GM13977 (cell line): ENCODE data around the gene PDGFD.

Experiments
- DNase-seq: peaks from one replicate; pipeline ENCODE4 v3.0.0; 2012; ENCODE audit warnings: low spot score
- in situ Hi-C: fragments of 300-500 bp; cut with MboI; formaldehyde crosslinking; loops from one replicate; pipeline ENCODE4 v1.12.0; 2022; ENCODE audit warnings: low sequenced_read_pairs, low pct_unique_long_range_greater_than_20kb, mixed read lengths, inconsistent platforms; ENCODE audit not compliant: unreplicated experiment
- TF ChIP-seq, protein P1 (sequence below): IDR thresholded peaks from 2 replicates; pipeline ENCODE4 v1.5.1; 2012; ENCODE audit warnings: mild to moderate bottlenecking, control low read depth; ENCODE audit not compliant: insufficient read depth; ENCODE audit errors: extremely low read depth, missing control alignments

PDGFD gene

DNA sequence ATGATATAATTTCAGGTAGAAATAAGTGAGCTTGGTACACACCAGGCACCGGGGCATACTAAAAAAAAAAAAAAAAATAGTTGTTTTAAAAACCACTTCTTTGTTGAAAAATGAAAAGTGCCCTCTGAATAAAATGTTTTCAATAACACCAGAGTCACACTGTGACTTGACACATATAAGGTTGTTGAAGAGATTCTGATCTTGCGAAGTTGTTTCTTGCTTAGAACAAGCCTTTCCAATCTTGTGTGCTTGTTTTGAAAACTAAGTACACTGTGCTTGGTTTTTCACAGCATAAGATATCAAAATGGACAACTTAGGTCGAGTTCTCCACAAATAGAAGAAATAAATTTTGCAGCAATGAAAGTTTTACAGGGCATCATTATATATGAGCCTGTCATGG, 17.0 kb downstream of the PDGFD start:
- in situ Hi-C loops = no loop called here
- TF ChIP-seq, protein P1, sequence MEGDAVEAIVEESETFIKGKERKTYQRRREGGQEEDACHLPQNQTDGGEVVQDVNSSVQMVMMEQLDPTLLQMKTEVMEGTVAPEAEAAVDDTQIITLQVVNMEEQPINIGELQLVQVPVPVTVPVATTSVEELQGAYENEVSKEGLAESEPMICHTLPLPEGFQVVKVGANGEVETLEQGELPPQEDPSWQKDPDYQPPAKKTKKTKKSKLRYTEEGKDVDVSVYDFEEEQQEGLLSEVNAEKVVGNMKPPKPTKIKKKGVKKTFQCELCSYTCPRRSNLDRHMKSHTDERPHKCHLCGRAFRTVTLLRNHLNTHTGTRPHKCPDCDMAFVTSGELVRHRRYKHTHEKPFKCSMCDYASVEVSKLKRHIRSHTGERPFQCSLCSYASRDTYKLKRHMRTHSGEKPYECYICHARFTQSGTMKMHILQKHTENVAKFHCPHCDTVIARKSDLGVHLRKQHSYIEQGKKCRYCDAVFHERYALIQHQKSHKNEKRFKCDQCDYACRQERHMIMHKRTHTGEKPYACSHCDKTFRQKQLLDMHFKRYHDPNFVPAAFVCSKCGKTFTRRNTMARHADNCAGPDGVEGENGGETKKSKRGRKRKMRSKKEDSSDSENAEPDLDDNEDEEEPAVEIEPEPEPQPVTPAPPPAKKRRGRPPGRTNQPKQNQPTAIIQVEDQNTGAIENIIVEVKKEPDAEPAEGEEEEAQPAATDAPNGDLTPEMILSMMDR = no peak
- DNase-seq = no peak

DNA sequence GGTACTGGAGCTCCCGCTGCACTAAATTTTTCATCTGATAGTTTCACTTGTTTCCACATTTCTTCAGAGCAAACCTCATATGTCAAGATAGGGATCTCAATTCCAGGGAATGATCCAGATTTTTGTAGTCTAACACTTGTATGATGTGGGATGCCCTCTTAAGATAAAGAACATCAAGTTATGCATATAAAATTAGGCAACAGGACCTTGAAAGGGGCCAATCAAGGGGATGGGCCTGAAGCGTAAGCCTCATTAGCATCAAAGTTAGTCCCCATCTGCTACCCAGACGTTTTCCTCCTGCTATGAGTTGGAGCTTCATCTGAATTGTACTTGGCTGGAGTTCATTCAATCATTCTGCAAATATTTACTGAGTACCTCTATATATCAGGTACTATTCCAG, 17.5 kb downstream of the PDGFD start:
- in situ Hi-C loops = no loop called here
- TF ChIP-seq, protein P1 = no peak
- DNase-seq = no peak

DNA sequence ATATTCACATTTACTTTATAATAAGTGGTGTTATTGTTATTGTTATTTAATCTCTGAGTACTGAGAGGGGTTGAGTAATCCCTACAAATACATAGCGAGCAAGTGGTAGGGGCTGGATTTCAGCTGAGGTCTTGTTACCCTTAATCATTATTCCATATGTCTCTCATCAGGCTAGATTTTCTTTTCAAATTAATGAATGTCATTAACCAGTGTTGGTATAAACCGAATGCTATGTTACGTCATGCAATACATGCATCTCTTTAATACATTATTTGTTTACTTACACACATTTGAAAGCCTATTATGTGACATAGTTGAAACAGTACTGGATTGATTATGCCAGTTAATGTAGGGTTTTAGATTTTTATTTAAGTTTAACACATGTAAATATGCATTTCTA, 18.9 kb downstream of the PDGFD start:
- in situ Hi-C loops = no loop called here
- DNase-seq = no peak

DNA sequence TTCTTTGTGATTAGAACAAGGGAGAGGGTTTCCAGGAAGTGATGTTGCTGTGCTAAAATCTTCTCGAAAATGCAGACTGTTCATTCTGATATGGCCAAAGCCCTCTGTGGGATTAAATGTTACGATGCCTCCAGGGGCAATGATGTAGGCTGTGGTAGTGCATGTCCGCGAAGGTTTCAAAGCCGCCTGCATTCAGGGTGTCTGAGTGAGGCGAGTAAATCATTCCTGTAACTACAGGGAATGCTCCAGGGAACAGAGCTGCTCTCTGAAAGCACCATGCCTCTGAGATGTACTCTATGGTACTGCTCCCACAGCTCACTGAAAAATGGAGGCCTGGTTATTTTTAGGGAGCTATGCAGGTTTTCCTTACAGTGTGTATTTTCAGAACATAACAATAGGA, 21.2 kb downstream of the PDGFD start:
- TF ChIP-seq, protein P1 = no peak
- in situ Hi-C loops = no loop called here
- no peak for DNase-seq

More for the DNA sequence above, 18.9 kb downstream of the PDGFD start:
- TF ChIP-seq, protein P1 = no peak

DNA sequence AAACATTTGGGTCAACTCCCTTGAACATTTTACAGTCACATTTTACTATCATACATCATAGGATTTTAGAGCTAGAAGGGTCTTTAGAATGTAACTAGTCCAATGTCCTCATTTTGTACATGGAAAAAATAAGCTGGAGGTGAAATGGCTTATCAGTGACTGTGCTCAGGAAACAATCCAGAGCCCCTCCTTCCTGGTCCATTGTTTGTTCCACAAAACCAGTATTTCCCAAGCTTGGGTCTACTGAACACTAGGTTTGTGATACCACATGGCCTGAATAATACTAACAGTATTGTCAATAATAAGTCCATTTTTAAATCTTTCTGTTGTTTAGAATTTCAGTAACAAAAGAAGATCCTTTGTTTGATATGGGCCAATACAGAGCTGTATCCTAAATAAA, 27.1 kb downstream of the PDGFD start:
- in situ Hi-C loops = no loop called here
- no peak for DNase-seq
- TF ChIP-seq, protein P1 = no peak

DNA sequence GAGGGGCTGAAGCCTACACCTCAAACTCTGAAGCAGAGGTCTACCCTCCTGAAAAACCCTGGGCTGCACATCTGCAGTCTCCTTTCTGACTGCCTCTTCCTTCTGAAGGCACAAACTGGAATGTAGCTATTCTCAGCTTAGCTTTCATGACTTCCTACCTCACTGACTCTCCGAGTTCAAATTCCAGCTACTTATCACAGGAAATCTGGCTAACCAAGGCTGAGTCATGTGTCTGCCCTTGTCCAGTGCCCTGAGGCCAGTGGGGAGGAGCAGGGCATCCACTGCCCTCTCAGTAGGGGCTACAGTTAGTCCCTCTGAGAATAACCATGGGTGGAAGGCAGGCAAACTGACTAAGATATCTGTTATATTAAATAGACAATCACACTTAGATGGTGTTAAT, 29.2 kb downstream of the PDGFD start:
- in situ Hi-C loops = no loop called here
- TF ChIP-seq, protein P1 = no peak
- no peak for DNase-seq

DNA sequence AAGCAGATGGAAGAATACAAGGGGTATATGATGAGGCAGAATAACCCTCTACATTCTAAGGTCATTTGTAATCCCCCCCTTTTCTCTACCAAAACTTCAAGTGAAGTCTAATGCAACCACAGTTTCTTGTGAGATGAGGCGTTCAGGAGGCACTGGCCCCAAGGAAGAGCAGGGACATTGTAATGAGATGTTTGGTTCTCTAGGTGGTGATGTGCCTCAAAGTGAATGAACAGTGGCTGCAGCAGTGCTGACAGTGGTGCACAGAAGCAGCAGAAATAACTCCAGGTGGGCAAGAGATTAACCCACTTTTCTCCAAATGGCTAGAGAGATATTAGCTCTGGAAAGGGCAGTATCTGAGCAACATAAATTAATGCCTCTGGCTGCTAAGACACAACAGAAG, 33.8 kb downstream of the PDGFD start:
- in situ Hi-C loops = no loop called here
- no peak for DNase-seq

More for the DNA sequence above, 33.8 kb downstream of the PDGFD start:
- TF ChIP-seq, protein P1 = no peak
